Hematopoietic multipotent progenitor cell (in vitro differentiated cells): ENCODE data around the gene FBP1. TPM values are rescaled to one million over a fixed set of nuclear protein-coding genes. Genes with fewer than 3 reads are reported as not detected.
"Not testable (repeated sequence)": the region's sequence is repeated elsewhere in the genome, so short reads cannot be mapped to it uniquely, and the experiment has no call there.

ENCODE experiments used
- DNase-seq, 3 donors: peaks; one replicate each; pipeline ENCODE4 v3.0.0-alpha.2; 2011 to 2015; ENCODE audit warnings: low read depth in 2 of 3, low spot score in 2 of 3
- total RNA-seq: library from RNA; depleted of rRNA; stranded (reverse); fragments of >200 nt; gene quantifications from one replicate; pipeline ENCODE4 v1.2.3, GENCODE V29; 2012

FBP1 gene
- total RNA-seq, 1 donor: 0.54 TPM

DNA sequence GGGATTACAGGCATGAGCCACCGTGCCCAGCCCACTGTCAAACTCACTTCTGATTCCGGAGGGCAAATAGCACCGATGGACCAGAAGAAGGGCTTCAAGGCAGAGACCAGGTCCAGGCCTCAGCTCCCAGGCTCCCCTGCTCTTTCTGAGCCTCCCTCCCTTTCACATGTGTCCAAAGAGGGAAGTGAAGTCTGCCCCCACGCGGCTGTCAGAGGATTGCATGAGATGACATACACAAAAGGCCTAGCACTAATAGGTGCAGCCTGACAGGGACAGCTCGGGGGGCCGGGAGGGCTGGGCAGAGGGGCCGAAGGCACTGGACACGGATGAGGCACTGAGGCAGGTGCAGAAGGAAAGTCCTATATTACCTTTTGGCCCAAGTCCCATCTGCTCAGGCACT lies 16.1 kb downstream of the FBP1 start:
- peak in 1 of 3 donors; percentile 65 for DNase-seq

DNA sequence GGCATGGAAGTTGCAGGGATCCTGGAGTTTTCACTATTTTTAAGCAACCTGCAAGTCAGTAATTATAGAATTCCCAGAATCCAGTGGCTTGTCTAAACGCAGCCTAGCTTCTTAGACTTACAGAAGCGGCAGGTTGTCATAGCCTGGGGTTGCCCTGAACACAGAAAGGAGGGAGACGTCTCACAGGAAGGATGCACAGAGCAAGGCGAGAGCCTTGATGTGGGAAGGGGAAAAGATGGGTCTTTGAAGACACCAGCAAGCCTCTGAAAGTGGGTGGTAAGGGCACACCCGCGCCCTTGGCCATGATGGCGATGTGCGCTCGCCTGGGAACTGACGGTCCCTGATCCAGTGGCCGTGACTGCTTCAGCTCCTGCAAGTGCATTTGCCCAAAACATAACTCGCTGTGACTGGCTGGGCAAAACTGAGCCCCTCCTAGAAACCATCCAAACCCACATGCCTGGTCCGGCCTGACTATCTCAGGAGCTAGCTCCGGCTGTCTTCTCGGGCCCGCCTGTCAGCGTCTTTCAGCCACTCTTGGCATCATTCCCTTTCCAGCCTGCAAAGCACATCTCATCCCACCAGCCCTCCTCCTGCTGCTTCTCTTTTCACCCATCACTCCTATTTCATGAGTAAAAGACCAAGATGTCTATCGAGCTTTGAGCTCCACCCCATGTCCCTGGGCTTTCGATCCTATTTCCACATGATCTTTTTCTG lies 17.1 kb downstream of the FBP1 start:
- DNase-seq: no peak

GRCh38 chr9:94619026-94619425 lies 20.3 kb downstream of the FBP1 start:
- no peak for DNase-seq

GRCh38 chr9:94613003-94613402 lies 26.3 kb downstream of the FBP1 start:
- DNase-seq: no peak

- no peak for DNase-seq
These were observed 27.2 kb downstream of the FBP1 start for GRCh38 chr9:94612071-94612470.

GRCh38 chr9:94611638-94612068 lies 27.7 kb downstream of the FBP1 start:
- DNase-seq: no peak

DNA sequence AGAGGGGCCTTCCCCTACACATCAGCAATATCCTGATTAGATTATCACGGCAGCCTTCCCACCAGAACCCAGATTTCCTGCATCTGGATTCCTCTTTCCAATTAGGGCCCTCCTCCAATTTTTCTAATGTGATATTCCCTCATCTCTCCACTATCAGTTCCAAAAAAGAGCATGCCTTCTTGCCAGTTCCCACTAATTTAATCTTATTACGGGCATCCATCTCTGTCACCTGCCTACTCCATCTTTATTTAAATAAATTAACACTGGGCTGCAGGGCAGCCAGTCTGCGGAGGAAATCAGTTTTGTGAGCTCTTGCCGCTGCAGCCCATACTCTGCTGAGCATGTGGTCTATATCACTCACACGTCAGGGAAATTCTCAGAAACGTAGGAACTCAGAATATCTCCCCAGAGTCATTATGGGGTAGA lies 29.1 kb downstream of the FBP1 start:
- no peak for DNase-seq

DNA sequence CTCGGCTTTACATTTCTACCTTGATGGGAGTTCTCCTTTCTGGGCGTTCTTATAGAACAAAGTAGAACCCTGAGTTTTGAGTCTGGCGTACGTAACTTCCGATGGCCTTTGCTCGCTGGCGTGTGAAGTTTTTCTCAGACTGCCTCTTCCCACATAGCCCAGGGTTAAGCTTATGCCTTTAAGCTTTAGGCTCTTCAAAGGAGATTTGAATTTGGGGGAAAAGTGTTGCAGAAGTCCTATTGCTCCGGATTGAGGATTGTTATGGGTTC lies 32.0 kb downstream of the FBP1 start:
- no peak for DNase-seq

- DNase-seq: no peak
These were observed 32.5 kb downstream of the FBP1 start for GRCh38 chr9:94606646-94607422.

DNA sequence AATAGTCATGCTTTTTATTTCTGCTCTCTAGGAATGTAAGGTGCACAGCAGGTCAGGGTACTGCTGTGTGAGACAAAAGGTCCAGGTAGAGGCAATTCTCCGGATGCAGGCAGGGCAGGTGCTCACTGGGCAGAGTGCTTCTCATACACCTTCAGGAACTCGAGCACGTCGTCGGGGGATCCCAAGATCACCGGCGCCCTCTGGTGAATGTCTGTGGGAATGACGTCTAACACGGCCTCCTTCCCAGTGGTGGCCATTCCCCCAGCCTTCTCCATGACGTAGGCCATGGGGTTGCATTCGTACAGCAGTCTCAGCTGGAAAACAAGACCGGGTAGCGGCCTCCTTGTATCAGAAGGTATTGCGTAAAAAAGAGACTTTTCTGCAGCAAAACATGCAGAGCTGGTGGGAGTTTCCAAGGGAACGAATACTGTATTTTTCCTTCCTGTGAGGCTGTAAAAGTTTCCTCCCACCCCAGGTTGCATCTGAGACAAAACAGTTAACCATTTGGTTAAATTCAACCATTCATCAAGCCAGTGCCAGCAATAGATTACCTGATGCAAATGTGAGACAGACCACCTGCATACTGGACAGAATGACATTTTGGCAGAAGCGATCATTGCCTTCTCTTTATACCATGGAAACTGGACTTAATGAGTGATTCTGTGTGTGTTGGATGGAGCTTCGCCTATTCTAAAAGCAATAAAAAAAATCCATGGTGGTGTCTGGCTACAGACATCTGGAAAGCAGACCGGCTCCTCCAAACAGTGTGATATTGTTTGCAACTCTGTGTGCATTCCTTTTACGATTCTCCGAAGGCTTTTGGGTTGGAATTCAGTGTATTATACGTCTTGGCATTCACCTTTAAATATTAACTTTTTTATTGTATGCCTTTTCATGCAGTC lies 35.8 kb downstream of the FBP1 start:
- peak; percentile 14 to 75 (median 60) for DNase-seq

DNA sequence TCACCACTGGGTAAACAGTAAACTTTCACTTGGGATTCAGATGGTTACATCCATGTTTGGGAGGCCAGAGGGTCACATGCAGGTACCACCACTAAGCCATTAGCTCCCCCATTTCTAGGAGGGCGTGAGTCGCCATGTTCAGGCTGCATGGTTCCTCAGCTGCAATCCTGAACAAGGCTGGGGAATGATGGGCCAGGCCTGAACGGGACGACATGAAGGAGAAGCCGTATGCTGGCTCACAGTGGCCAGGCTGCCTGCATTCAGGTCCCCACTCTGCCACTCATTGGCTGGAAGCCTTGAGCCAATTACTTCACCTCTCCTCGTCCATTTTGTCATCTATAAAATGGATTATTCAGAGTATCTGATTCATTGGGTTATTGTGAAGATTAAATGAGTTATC lies 36.7 kb downstream of the FBP1 start:
- DNase-seq: no peak

GRCh38 chr9:94600715-94601114 lies 38.6 kb downstream of the FBP1 start:
- no peak for DNase-seq

DNA sequence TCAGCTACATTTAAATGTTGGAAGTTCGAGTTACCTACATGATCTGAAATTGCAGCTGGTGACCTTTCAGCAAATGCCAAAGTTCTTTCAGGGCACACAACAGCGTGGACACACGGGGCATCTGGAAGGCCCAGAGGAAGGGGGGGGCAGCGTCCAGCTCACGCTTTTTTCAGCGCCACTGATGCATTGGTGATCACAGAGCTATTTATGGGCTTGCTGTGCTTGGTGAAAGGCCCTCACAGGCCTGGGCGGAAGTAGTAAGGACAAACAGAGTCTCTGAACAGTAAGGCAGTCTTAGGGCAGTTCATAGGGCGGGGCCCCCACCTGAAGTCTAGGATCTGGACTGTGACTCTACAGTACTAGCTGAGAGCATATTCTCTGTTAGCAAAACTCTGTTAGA lies 39.1 kb downstream of the FBP1 start:
- DNase-seq: no peak

GRCh38 chr9:94599102-94599501 lies 40.2 kb downstream of the FBP1 start:
- no peak for DNase-seq

DNA sequence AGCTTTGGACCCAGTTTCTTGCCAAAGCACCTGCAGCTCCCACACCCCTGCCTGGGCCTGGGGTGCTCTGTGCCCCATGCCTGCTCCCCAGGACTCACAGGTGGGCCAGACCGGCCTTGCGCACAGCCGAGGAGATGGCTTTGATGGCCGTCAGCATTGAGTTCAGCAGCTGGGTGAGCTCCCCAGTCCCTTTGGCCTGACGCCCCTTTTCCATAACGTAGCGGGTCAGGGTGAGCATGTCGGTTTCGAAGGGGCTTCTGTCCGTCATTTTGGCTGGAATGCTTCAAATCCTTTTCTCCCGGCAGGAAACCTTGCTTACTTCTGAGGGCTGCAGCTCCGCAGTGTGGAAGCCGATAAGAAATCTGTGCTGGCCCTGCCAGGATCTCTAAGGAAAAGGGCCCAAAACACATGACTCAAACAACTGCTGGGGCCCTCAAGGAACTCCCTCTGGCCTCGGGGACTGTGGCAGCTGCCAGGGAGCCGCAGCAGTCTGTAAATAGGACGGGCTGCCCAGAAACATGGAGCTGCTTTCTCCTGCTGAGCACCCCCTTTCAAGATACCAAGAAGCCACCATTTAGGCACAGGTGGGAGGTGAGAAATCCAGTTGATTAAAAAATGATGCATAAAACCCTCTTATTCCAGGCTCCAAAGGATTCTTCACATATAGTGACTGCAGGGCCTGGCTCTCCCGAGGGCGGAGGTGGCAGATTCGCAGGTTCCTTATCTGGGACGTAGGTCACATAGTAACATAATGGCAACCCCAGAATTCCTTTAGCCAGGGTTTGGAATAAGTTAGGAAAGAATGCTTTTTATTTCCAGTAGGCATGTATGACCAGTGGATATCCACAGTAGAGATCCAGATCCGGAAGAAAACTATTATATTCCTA lies 45.6 kb downstream of the FBP1 start, which contains the start of gene FBP2:
Gene FBP2, minus strand, starts transcription at position 366 of the 887 bp plus-strand sequence. Its CDS starts 98 bp downstream, at position 268.
- no peak for DNase-seq

DNA sequence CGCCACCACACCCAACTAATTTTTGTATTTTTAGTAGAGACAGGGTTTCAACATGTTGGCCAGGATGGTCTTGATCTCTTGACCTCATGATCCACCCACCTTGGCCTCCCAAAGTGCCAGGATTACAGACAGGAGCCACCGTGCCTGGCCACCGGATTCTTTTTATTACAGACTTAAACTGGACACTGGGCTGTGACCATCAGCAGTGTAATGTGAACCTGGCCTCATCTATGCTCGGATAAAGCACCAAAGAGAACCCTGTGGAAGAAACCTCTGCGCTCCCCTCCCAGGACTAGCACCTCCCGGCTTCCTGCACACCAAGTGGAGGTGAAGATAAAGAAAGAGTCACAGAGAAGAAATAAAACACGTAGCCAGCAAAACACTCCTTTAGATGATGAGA lies 46.6 kb downstream of the FBP1 start:
- not testable (repeated sequence) for DNase-seq

DNA sequence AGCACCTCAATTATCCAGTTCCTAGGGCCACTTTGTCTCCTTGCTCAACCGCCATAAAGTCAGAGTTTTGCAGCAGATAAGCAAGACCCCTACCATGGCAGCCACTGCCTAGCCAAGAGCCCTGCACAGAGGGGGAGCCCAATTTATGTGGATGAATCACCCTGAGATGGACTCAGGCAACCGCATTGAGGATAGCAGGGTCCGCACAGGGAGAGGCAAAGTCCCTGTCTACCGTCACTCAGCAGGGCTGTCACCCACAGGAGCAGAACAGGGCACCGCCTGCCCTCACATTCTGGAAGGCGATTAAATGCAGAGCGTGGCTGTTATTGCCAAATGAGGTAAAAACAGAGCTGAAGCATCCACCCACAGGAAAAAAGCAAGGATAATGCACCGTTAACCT lies 47.4 kb downstream of the FBP1 start:
- no peak for DNase-seq

- DNase-seq: not testable (repeated sequence)
These were observed 48.2 kb downstream of the FBP1 start for GRCh38 chr9:94591046-94591545.

- no peak for DNase-seq
These were observed 50.6 kb downstream of the FBP1 start for GRCh38 chr9:94588681-94589080.

GRCh38 chr9:94586814-94587213 lies 52.5 kb downstream of the FBP1 start:
- DNase-seq: no peak
